Globus pallidus (tissue), 1 donor: ENCODE results near the gene EBF3.

Experiments used
- DNase-seq: peaks from one replicate; pipeline ENCODE4 v3.0.0-alpha.2; 2015; ENCODE audit warnings: low spot score

The EBF3 gene

GRCh38 chr10:129891806-129892205 lies 72.3 kb downstream of the EBF3 start:
- DNase-seq, result no peak

DNA sequence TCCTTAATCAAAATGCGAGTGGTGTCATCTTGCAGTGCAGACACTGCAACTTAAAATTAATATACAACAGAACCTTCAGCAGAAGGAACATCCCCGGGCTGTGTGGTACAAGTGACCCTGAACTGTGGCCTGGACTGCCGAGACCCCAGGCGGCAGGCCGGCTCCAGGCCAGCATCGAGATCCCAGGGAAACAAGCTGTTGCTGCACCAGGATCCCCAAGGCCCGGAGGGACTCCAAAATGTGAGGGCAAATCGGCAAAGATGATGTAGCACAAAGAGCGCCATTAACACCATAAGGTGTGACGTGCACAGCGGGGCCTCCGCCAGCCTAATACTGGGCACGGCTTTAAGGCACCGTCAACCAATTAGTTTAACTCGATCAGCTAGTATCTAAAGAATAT lies 73.9 kb downstream of the EBF3 start:
- DNase-seq, result no peak

- no peak for DNase-seq
These were observed 75.1 kb downstream of the EBF3 start for GRCh38 chr10:129888784-129889616.

- no peak for DNase-seq
These were observed 75.9 kb downstream of the EBF3 start for GRCh38 chr10:129887986-129888783.

DNA sequence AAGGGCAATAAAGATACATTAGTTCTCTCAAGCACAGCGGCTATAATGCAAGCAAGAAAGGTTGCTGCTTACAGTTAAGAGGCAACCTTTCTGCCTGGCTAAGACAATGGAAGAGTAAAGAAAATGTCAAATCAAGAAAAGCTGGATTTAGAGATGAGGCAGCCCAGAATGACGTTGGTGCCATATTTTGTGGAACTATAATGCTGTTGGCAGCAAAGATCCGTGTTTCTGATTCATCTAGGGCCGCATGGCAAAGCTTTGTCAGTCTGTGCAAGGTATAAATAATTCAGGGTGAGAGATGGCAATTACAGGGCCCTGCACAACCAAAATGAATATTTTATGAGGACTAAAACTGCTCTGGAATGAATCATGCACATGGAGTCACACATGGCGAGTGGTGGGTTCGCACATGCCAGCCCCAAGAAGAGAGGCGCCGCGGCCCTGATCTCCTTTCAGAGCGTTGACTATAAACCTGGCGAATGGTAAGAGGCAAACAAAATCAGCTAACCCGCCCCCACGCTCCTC lies 76.6 kb downstream of the EBF3 start:
- DNase-seq, result no peak

DNA sequence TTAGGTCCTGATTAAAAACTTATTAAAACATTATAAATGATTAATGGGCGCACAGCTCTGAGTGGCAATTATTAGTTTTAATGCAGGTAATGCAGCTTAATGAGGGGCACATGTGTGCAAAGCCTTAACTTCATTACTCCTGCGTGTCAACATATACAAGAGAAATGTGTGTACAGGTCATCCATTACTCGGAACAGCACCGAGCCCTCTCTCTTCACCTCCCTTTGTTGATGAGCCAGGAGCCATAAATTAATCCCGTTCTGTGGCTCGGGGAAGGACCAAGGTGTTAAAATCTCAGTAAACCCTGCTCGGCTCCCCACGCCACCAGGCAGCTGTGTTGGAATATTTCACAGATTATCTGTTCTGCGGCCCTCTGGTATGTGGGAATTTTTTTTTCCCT lies 77.8 kb downstream of the EBF3 start:
- DNase-seq, result no peak

DNA sequence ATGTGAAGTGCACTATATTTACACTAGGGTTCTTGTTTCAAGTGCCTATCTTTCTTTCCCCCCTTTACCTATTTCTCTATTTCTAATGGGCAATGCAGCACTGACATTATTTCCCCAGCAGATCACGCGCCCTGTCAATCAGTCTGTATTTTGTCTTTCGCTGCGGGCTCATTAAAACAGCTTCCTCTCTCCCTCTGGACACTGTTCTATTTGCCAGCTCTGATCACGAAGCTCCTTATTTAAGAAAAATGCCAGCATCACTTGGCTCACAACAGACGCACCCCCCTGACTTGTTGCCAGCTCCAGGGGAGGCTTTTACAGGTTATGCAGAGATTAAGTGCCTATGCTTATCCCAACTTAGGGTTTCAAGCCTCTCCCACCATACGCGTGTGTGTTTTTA lies 78.5 kb downstream of the EBF3 start:
- no peak for DNase-seq

- no peak for DNase-seq
These were observed 79.5 kb downstream of the EBF3 start for GRCh38 chr10:129884398-129885078.

- no peak for DNase-seq
These were observed 80.3 kb downstream of the EBF3 start for GRCh38 chr10:129883626-129884397.

DNA sequence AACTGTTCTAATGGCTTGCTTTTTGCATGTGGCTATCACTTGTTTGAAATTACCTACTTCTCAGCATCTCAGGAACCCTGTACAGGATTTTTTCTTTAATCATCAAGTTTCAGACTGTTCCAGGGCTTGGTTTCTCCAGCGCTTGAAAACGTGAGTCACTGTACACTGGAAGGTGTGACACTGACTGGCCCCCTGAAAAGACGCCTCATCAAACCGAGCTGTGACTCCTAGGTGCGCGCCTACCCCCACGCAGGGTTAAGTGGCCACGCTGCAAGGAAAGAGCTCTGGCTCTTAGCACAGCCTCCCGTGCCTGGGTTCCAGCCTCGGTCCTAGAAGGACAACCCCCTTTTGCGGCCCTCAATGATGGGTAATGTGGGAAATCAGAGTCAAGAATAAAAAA lies 81.0 kb downstream of the EBF3 start:
- no peak for DNase-seq

- no peak for DNase-seq
These were observed 81.6 kb downstream of the EBF3 start for GRCh38 chr10:129882291-129883010.

- DNase-seq, result no peak
These were observed 82.4 kb downstream of the EBF3 start for GRCh38 chr10:129881641-129882040.

GRCh38 chr10:129880191-129880870 lies 83.7 kb downstream of the EBF3 start:
- no peak for DNase-seq

GRCh38 chr10:129879655-129880054 lies 84.4 kb downstream of the EBF3 start:
- no peak for DNase-seq

DNA sequence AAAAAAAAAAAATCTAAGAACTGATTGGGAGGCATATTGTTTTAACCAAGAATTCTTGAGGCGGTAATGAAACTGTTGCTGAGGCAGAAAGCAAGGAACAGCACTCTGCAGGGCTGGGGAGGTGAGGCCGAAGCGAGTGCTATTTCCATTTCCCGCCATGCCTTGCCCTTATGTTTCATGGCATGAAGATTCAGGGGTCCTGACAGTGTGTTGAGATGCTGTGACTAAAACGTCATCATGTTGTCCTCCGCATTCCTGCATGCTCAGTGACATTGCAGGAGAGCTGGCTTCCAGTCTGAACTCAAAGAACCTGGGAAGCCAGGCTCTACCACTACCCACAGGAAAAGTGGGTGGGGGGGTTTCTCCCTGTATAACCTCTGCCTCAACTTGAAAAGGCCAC lies 85.2 kb downstream of the EBF3 start:
- DNase-seq, result no peak

DNA sequence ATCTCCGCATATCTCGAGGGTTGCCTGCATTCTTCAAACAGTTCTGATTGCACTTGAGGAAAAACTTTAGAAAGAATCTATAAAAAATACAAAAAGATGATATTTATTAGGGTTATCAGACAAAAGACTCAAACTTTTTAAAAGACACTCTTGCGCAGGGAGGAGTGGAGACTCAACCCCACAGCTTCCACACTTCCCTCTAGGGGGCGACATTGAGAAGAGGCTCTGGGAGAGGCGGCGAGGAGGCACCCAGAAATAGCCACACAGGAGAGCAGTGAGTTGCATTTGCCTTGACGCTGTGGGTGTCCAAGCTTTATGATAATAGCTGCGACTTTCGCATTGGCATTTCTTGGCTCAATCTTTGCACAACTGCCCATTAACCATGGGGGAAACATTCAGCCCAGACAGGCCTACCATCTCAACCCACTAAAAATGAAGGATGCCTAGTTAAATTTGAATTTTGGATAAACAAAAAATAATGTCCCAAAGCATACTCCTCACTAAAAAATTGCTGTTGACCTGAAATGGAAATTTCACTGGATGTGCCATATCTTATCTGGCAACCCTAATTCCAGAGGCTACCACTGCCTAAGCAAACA lies 86.2 kb downstream of the EBF3 start:
- DNase-seq, result no peak

GRCh38 chr10:129876838-129877237 lies 87.2 kb downstream of the EBF3 start:
- no peak for DNase-seq

GRCh38 chr10:129875993-129876726 lies 87.9 kb downstream of the EBF3 start:
- no peak for DNase-seq

DNA sequence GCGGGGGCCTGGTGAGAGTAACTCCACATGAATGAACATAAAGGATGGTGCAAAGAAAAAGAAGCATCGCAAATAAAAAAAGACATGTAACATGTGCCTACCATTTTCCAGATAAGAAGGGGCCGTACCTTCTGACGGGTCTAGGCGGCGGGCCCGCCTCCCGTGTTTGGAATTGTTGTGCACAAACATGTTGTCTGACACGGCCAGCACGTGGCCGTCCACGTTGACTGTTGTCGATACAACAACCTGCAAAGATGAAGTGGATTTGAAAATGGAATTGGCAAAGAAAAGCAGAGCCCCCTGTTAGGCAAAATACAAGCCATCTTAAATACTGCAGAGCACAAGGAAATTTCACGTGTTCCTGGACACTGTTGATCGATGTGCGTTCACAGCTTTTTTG lies 90.7 kb downstream of the EBF3 start:
- DNase-seq, result no peak
